COLO829 (cell line): ENCODE measurements around the gene DLG1.
"Not testable (repeated sequence)": the region's sequence is repeated elsewhere in the genome, so short reads cannot be mapped to it uniquely, and the experiment has no call there.

Experiments
- DNase-seq: peaks from one replicate; pipeline ENCODE4 v3.0.0; 2012; ENCODE audit warnings: low spot score

DLG1 gene

GRCh38 chr3:197286678-197287077 is 11.7 kb downstream of the DLG1 start:
- DNase-seq: no peak

DNA sequence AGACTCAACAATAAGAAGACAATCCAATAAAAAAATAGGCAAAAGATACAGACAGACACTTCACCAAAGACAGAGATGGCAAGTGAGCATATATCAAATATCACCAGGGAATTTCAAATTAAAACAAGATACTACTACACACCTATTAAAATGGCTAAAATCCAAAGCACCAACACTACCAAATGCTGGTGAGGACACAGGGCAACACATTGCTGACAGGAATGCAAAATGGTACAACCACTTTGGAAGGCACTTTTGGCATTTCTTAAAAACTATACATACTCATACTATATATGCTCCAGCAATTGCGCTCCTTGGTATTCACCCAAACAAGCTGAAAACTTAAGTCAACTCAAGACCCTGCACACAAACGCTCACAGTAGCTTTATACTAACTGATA is 12.9 kb downstream of the DLG1 start:
- DNase-seq: no peak

DNA sequence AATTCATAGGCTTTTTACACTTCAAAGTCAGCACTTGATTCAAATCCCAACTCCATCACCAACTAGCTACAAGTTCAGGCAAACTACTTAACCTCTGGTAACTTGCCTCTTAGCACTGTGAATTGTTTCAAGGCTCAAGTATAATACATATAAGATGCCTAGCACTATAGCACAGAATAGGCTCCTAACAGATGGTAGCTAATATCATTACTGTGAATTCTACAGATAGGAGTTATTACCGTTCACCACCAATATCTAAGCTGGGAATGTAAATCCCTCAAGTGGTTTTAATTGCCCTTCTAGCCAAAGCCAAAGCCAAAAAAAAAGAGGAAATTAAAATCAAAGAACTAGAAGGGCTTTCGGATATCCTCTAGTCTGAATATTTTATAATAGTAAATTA is 15.4 kb downstream of the DLG1 start:
- DNase-seq: no peak

- DNase-seq: no peak
These were observed 16.6 kb downstream of the DLG1 start for GRCh38 chr3:197281849-197282248.

DNA sequence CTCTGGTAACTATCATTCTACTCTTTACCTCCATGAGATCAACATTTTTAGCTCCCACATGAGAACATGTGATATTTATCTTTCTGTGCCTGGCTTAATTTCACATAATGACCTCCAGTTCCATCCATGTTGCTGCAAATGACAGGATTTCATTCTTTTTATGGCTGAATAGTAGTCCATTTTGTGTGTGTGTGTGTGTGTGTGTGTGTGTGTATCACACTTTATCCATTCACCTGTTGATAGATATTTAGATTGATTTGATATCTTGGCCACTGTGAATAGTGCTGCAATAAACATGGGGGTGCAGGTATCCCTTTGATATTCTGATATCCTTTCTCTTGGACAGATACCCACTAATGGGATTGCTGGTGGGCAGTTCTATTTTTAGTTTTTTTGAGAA is 18.3 kb downstream of the DLG1 start:
- DNase-seq: no peak

GRCh38 chr3:197278933-197279332 is 19.5 kb downstream of the DLG1 start:
- no peak for DNase-seq

DNA sequence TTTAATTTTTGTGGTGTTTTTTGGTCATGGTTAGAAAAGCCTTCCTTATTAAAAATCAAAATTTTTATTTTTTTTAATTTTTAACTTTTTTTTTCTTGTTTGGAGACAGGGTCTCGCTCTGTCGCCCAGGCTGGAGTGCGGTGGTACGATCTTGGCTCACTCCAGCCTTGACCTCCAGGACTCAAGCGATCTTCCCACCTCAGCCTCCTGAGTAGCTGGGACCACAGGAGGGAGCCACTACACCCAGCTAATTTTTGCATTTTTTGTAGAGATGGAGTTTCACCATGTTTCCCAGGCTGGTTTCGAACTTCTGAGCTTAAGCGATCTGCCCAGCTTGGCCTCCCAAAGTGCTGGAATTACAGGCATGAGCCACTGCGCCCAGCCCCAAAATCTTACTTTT is 21.6 kb downstream of the DLG1 start:
- DNase-seq: not testable (repeated sequence)

DNA sequence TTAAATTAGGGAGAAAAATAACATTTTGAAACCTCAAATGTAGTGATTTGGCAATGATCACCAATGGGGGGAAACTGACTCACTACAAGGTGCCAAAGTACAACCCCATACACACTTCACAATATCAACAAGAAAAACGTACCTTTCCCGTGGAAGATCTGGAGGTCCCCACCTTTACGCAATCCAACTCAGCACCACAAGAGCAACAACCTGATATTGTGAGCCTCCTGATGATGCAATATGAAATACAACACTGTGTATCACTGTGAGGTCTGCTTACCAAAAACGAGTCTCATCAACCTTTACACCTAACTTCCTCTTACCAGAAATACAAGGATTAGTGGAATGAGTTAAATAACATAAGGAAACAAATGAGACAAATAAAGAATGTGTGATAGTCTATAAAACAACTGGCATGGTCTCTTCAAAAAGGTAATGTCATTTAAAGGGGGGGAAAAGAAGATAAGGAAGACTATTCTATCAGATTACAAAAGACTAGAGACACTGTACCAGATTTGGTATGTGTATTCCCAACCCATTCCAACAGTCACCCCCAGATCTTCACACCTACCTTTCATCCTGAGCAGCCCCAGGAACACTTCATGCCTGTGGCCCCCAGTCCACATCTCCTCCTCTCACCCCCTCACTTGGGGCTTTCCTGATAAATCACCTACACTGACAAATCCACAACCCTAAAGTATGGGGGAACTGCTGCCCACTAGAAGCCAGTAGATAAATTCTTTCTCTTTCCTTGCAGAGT is 27.7 kb downstream of the DLG1 start:
- DNase-seq: no peak

- DNase-seq: no peak
These were observed 29.4 kb downstream of the DLG1 start for GRCh38 chr3:197269024-197269423.

GRCh38 chr3:197268294-197268693 is 30.1 kb downstream of the DLG1 start:
- no peak for DNase-seq

DNA sequence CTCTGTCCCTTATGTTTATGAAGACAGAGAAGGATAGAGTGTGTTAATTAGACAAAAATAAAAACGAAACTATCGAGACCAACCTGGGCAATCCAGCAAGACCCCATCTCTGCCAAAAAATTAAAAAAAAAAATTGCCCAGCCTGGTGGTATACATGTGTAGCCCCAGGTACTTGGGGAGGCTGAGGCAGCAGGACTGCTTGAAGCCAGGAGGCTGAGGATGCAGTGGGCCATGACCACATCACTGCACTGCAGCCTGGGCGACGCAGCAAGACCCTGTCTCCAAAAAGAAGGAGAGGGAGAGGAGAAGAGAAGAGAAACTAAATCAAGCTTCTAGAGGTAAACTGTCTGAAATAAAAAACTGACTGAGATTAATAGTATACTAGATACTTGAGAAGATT is 32.1 kb downstream of the DLG1 start:
- no peak for DNase-seq

GRCh38 chr3:197262709-197263108 is 35.7 kb downstream of the DLG1 start:
- DNase-seq: no peak

- DNase-seq: no peak
These were observed 37.3 kb downstream of the DLG1 start for GRCh38 chr3:197261164-197261509.

DNA sequence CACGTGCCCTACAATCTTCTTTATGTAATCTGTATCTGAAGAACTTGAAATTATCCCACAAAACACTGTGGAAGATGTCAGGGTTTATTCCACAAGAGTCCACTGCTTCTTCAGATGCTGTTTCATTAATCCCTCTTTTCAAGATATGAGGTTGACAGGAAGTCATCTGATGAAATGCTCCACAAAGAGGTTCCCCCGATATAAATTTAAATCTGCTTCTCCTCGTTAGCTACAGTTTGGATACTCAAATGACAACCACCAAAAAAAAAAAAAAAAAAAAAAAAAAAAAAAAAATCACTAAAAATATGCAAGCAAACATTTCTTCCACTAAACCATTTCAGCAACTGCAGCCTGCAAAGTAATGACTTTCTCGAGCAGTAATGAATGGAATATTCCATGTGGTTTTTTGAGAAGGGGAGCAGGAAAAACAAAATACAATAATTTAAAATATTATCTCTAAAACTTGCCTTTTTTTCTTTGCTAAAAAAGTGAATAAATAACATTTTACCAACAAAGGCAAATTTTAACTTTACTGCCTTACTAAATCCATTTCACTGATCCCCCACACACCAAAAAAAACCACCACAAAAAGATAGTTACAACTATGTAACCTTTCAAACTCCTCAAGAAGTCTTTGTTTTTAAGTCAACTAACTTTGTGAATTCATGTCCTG is 37.8 kb downstream of the DLG1 start:
- DNase-seq: no peak

GRCh38 chr3:197259096-197259495 is 39.3 kb downstream of the DLG1 start:
- no peak for DNase-seq

GRCh38 chr3:197258168-197258755 is 40.1 kb downstream of the DLG1 start:
- no peak for DNase-seq

- DNase-seq: no peak
These were observed 40.7 kb downstream of the DLG1 start for GRCh38 chr3:197257711-197258110.

DNA sequence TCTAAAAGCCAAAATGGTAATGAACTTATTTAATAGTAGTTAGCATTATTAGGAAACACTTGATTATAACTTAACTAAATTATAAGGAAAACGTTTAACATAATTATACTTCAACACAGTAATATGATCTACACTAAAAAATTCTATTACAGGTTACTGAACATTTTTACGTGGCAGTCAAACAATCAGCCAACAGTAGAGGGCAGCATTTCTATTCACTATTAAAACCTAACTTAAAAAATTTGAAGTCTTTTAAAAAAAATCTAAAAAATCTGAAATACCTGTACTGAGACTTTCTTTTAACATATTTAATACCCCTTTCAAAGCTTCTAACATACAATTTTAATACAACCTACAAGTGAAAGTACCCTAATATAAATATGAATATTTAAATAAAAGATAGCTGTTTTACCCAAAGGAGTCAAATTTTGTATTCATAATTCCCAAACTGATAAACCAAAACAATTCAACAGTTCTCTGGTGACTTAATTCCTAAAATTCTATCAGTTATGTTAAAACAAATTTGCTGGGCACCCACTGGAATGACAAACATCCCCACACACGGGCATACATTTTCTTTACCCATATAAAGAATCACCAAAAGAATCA is 41.5 kb downstream of the DLG1 start:
- peak; percentile 27 for DNase-seq

DNA sequence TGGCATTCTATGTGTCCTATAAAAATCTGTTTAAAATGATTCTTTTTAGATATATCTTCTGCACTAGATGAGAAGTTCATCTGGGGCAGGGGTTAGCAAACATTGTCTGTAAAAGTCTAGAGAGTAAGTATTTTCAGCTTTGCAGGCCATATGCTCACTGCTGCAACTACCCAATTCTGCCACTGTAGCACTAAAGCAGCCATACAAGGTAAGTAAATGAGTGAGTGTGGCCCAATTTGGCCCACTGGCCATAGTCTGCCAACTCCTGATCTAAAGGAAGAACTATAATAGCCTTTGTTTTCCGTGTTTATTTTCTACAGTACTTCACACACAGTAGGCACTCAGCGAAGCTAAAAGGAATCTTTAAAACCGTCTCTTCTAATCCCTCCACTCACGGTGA is 42.3 kb downstream of the DLG1 start:
- DNase-seq: no peak

- DNase-seq: no peak
These were observed 45.0 kb downstream of the DLG1 start for GRCh38 chr3:197253238-197253947.

DNA sequence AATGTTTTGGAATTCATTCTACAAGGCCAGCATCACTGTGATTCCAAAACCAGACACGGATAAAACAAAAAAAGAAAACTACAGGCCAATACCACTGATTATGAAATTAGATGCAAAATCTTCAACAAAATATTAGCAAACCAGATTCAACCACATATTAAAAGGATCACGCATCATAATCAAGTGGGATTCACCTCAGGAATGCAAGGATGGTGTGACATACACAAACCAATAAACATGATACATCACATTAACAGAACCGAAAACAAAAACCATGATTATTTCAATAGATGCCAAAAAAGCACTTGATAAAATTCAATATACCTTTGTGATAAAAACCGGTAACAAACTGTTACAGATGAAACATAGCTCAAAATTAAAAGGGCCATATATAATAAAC is 48.9 kb downstream of the DLG1 start:
- no peak for DNase-seq

DNA sequence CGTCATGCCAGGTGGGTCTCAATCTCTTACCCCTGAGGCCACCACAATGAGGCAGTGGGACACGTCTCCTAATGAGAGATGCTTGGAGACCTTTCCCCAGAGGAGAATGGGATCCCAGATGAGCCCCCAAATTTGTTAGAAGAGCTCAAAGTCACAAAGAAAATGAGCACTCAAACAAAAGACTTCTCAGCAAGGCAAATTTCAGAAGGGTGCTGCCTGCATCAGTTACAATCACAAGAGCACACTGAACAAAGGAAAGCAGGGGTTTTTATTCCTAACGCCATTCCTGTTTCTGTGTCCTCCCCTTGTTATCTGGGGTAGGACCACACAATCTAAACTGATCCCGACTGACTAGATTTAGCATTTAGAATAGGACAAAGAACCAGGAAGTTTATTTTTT is 50.1 kb downstream of the DLG1 start:
- DNase-seq: no peak

DNA sequence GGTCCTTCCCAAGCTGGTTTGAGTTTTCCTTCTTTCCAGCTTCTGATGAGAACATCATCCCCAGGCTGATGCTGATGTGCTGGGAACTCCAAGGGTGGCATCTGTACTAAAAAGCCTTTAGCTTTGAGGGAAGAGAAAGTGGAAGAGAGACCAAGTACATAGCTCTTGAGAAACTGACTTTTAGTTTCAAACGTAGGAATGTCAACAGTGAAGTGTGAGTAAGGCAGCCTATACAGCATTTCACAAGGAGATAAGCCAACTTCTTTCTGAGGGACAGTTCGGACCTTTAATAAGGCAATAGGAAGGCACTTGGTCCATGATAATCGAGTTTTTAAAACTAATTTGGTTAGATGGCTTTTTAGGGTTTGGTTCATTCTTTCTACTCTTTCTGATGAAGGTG is 53.7 kb downstream of the DLG1 start:
- DNase-seq: no peak
